ENCODE measurements around the gene EIPR1. TPM values are rescaled to one million over a fixed set of nuclear protein-coding genes. Genes with fewer than 3 reads are reported as not detected.
A peak's percentile ranks its signal among the peaks of the same experiment; 100 is the strongest.

The EIPR1 gene
- total RNA-seq, 1 donor from 2014 or later, result 52.9 TPM

DNA sequence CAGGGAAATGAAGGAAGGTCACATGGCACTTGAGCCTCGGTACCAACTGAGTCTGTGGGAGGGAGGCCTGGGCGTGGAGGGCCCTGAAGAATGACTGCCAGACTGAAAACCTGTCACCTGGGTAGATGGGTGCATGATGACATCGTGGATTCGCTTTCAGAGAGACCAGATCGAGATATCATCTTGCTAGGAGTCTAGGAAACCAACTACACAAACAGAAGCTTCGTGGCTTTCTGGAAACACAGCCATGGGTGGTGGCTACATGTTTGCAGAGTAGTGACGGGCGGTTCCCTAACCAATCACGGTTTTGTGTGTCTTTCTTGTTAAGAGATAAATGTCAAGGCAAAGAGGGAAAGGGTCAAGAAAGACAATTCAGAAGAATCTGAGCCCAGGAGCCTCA is 155.0 kb downstream of the EIPR1 start:
- DNase-seq (ENCODE audit: low read depth), result peak; percentile 35

DNA sequence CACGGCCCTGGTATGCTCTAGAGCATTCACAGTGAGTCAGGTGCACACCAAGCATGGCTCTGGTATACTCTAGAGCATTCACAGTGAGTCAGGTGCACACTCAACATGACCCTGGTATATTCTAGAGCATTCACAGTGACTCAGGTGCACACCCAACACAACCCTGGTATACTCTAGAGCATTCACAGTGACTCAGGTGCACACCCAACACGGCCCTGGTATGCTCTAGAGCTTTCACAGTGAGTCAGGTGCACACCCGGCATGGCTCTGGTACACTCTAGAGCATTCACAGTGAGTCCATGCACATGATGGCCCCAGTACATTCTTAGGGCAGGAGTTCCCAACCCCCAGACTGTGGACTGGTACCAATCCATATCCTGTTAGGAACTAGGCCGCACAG is 158.1 kb downstream of the EIPR1 start:
- no peak for DNase-seq (ENCODE audit: low read depth)

DNA sequence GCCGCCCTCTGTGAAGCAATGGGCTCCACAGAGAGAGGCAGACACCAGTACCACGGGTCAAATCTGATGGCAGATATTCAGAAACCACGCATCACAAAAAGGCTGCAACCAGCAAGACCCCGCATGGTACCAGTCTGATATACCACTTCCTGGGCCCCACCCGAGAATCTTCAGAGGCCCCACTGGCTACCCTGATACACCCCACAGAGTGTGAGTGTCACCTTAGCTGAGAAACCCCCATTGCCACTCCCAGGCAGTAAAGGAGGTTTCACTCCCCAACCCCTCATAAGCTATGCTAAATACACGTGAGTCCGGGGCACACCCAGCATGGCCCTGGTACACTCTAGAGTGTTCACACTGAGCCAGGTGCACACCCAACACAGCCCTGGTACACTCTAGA is 160.0 kb downstream of the EIPR1 start:
- DNase-seq (ENCODE audit: low read depth), result no peak

DNA sequence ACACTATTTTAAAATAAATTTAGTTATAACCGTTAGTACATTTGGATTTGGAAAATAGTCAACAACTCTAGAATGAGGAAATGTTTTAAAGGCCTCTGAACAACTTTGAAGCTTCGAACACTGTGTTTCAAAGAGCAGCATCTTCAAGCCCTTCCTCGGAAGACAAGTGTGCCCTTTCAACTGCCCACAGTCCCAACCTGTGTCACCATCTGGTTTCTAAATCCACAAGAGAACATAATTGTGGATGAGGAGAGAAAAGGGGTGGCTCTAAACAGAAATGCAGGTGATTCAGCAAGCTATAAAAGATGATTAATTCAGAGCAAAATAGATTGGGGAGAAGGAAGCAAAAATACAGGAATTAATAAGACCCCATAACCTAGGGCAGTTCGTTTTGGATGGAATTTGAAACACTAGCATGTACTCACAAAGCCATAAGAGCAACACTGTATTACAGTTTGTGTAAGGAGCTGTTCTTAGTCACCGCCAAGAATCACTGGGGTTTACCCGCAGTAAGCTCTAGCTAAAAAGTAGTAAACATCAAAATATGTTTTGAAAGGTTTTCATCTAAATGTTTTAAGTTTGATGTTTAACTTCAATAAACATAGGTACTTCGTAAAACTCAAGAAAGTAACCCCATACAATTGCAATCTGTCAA is 160.7 kb downstream of the EIPR1 start:
- no peak for DNase-seq (ENCODE audit: low read depth)

DNA sequence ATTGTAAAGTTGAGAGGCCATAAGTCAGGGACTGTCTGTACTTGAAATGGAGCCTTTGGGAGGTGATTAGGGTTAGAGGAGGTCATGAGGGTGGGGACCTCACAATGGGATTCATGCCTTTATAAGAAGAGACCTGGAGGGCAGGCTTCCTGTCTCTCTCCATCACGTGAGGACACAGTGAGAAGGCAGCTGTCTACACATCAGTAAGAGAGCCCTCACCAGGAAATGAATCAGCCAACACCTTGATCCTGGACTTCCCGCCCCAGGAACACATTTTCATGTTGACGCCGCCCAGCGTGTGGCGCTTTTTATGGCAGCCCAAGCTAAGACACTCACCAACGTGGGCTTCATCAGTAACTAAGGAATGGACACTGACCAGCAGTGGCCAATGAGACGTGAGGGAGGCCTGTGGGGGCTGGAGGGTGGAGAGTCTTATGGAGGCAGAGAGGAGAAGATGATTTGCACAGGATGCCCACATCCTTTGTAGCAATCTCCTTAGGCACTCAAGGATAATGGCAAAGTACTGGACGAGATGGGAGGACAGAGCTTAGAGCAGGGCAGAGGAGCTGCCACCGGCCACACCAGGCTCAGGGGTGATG is 162.7 kb downstream of the EIPR1 start:
- DNase-seq (ENCODE audit: low read depth), result no peak

DNA sequence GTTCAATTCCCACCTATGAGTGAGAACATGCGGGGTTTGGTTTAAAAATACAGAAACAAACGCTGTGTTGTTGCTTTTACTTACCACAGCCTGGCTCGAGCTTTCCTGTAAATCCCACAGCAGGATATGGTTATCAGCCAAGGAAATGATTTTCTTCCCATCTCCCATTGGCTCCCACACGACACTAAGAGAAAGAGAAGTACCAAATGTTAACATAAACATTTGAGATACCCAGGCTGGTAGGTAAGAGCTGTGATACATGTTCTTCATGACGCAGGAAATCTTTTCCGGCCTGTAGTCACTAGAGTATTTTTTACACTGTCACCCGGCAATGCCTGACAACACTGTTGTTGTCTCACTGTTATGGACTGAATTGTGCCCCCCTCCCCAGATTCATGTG is 163.6 kb downstream of the EIPR1 start:
- DNase-seq (ENCODE audit: low read depth), result no peak

DNA sequence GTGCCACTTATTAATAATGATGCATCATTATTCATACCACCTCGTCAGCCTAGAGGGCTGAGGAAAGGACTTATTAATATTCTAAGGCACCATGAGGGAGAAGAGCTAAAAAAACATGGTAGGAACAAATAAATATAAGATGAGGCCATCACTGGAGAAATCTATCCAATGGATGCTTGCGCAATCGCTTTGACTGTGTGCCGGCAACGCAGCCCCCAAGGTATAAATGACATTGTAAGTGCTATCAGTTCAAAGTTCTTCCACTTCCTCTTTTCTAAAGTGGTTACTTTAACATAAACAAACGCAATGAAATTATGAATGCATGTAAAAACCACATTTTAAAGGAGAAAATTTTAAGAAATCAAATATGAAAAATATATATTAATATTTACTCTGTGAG is 164.6 kb downstream of the EIPR1 start:
- no peak for DNase-seq (ENCODE audit: low read depth)

DNA sequence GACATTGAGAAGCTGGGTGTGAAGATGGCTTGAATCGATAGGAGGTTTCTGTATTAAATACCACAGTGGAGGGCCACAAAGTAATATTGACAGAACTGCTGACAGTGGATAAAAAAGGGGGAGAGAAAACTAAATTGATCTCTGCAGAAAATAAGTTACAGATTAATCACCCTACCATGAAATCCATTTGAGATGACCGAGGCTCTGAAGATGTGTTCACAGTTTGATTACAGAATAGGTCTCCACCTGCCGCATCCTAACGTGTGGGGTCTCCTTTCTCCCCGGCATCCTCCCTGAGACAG is 165.6 kb downstream of the EIPR1 start:
- no peak for DNase-seq (ENCODE audit: low read depth)

DNA sequence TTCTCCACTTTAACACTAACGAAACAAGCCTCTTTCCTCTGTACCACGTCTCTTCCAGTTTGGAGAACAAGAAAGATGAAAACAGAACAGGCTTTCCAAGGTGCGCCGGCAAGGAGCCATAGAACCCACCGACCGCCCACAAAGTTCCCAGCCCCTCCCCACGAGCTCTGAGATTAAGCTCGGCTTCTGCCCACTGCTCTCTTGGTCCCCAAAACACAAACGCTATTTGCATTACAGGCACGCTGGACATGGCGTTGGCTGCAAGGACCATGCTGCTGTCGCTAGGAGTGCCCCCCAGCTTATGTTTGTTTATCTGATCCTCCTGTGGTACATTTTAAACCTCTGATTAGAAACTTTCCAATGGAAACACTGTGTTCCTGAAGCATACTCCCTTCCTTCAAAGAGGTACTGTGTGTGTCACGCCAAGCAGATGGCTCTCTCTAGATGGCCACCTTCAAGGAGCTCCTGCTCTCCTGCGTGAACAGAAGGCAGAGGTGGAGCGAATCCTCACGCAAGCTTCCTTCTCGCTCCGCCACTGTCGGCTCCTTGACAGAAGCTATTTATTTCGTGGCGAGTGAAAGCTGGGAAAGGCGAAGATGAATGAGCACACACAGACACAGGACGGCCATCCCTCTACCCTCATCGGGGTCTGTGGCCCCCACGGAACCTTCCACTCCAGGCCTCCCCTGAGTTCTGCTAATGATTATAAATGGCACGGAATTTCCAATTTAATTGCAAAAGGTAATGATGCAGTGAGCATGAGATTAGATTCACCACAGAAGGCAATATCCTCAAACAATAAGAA is 166.2 kb downstream of the EIPR1 start:
- no peak for DNase-seq (ENCODE audit: low read depth)

DNA sequence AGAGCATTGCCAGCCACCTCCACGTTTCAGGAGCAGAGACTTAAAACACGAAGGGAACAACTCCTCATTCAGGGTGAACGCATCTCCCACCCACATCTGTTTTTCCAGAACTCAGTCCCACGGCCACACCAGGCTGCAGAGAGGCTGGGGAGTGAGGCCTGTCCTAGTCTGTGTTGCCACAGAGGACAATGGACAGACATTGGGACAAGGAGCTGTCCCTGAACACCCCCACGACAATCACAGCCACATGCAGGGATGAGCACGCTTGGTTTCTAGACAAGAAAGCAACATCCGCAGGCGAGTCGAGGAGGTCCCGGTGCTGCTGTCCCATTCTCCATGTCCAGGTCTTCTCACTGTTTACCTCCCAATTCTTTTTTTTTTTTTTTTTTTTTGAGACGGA is 167.4 kb downstream of the EIPR1 start:
- no peak for DNase-seq (ENCODE audit: low read depth)

DNA sequence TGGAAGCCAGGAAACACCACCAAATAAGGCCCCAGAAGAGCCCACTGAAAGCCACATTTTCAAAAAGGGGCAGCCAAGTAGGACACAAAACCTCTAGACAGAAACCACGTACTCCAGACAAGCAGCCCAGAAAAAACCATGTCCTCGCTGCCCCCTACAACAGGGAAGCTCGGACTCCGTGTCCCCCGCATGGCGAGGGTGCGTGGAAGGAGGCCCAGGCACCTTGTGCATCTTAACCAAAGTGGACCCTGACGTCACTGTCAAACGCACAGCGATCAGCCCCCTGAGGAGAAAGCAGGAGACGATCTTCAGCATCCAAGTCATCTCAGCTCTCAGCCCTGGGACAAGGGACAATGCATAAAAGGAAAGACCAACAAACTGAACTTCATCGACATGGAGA is 168.4 kb downstream of the EIPR1 start:
- DNase-seq (ENCODE audit: low read depth), result no peak

DNA sequence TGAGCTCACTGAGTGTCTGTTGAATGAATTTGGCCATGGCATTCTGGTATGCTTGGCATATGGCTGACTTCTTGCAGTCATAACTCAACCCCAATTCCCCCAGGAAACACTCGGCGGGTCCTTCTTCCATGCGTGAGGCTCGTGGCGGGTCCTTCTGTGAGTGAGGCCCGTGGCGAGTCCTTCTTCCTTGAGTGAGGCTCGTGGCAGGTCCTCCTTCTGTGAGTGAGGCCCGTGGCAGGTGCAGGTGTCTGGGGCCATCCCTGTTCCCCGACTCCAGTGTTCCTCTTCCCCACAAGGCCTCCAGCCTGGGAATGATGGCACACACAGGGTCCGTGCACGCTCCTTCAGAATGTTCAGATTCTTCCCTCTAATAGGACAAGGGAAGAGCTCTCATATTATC is 169.0 kb downstream of the EIPR1 start:
- DNase-seq (ENCODE audit: low read depth), result no peak

DNA sequence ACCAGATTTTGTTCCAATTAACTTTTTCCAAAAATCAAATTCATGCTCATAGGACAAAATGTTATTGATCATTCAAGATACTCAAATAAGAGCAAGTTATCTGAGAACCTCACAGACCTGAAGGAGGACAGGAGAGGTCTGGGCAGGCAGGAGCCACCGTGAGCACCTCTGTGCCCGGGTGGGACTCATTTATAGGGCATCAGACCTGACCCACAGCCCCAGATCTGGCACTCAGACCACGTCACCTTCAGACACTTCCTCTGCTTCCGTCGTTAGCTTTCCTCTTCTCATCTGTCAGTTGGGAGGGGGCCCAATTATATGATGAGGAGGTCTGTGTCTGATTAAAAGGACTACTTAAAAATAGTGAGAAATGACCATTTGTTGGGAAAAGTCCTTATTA is 169.4 kb downstream of the EIPR1 start:
- DNase-seq (ENCODE audit: low read depth), result no peak

DNA sequence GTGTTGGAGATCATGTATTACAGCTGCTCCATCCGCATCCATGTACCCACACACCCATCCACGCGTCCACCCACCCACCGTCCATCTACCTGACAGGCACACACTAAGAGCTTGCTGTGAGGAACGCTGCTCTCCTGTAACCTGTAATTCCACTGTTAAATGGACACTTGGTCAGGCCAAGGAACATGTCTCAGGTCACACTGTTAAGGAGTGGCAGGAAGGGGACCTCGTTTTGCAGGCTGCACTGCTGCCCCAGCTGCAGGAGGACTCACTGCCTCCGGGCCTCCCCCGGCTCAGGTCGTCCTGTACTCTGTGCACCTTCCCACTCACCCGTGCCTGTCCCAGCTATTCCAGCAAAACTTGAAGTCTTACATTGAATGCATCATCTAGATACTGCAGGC is 170.5 kb downstream of the EIPR1 start:
- no peak for DNase-seq (ENCODE audit: low read depth)

DNA sequence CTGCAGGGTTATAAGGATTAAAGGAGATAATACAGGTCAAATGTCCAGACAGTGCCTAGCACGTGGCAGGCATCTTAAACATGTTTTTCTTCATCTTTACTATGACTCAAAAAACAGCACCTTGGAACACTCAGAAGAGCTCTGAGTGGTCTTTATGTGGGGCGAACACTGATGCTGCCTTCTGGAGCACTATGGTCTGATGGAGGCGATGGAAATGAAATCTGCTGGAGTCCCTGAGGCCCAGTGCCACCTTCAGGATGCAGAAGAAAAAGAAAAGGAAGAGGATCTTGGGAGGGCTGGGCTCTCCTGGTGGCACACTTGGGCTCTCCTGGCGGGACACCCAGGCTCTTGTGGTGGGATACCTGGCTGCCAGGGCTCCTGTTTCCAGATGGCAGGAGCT is 171.8 kb downstream of the EIPR1 start:
- DNase-seq (ENCODE audit: low read depth), result no peak

DNA sequence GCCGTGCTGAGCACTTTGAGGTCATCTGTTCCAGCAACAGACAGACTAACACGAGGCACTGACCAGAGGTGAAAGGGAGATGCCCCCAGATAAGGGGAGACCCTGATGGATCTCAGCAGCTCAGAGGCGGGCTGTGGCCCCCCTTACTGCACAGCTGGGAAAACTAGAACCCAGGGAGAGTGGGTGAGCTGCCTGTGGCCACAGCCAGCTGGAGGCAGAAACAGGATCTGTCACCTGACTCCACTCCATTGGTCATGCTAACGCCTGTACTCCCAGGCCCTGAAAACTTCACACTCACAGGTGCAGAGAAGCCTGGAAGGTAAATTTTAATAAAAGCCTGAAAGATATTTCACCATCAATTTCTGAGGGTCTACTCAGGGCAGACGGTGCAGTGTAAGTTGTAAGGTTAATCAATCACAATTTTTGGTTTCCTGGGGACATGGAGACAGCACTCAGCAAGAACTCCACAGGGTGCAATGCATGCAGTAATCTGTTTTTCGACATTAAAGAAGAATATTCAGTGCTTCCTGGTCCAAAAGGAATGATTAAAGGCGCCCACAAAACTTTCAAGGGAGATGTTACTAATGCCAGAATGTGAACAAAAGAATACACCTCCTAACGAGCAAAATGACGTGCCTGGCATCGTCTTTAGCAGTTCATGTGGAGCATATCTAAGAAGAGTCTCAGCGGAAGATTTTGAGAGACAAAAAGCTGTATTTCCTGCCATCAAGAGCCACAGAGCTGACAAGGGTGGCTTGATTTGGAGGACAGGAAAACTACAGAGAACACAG is 173.4 kb downstream of the EIPR1 start:
- DNase-seq (ENCODE audit: low read depth), result peak; percentile 34

DNA sequence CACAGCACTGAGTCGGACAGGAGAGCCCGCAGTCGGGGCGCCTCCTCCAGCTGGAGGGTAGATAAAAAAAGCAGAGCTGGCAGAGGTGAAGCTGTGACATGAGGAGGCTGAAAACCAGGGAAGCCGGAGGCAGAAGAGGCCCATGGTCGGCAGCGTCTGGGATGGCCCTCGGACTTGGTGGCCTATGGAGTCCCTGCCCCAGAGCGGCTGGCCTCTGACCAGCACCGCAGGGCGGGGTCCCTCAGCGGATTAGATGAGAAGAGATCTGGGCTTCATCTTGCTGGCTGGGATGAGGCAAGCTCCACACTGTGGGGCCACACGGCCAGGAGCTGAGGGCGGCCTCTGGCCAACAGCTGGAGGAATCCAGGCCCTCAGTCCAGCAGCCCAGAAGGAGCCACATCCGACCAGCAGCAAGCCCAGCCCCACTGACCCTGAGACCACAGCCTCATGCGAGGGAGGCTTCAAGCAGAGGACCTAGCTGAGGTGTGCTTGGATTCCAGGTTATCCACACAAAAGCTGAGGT is 174.1 kb downstream of the EIPR1 start:
- no peak for DNase-seq (ENCODE audit: low read depth)

DNA sequence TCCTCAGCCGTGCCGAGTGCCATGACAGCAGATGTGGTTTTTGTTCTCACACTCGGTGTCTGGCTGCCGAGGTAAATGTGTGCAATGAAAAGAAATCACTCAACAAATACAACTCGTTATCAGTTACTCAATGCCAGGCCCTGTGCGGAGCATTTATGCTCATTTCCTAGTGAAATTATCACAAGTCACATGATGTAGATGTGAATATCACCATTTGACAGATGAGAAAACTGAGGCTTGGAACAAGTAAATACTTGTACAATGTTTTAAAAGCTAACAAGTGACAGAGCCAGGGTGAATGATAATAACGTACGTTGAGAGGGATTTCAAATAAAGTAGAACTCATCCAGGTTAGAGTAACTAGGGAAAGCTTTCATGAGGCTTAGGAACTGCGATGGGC is 174.7 kb downstream of the EIPR1 start:
- no peak for DNase-seq (ENCODE audit: low read depth)

DNA sequence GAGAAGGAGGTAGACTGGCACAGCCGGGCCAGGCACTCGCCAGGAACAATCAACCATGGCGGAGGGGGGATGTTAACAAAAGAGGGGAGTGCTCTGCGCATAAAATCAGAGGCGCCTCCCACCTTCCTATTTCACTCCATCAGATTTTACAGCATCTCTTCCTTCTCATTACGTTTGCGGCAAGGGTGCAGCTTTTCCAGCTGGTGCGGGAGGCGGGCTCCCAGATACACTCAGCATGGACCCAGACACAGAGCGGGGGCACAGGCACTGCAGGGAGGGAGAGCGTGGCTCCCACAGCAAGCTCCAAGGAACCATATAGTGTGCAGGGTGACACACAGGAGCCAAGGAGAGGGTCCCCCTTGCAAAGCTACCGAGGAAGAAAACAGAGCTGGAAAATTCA is 176.3 kb downstream of the EIPR1 start:
- no peak for DNase-seq (ENCODE audit: low read depth)

DNA sequence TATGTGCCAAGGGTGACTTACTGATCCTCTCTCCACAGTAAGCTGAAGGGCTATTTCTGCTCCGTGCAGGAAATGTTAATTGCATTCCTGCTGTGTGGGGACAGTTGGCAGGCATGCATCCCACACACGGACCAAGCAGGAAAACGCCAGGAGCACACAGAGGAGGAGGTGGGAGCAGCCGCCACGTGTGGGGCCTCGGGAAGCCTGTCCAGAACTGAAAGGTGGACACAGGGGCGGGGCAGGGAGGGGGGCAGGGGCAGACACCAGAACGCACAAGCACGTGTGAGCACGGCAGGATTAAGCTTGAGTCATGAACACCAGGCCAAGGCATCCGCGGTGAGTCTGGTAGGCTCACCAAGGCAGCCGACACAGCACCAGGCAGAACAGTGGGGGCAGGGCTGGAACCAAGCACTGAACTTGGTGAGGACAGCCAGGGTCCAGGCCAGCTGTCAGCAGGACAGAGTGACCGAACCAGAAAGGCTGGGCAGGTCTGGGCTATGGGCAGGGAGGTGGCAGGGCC is 177.1 kb downstream of the EIPR1 start:
- peak; percentile 37 for DNase-seq (ENCODE audit: low read depth)

DNA sequence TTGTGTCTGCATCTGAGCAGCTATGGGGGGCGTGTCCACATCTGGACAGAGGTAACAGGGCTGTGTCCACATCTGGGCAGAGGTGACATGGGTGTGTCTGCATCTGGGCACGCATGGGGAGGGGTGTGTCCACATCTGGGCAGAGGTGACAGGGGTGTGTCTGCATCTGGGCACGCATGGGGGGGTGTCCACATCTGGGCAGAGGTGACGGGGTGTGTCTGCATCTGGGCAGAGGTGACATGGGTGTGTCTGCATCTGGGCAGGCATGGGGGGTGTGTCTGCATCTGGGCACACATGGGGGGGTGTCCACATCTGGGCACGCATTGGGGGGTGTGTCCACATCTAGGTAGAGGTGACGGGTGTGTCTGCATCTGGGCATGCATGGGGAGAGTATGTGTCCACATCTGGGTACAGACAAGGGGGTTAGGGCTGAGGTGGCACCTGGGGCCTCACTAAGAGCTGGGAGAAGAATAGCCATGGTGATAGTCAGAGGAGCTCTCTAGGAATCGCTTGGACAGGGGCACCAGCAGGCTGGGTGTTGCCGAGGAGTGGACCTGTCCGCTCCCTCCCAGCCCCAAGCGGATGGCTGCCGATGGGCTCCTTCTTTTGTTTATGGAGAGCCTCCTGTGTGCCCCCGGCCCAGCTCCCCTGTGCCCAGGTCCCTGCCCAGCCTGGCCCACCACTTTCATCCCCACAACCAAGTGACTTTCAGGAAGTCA is 177.8 kb downstream of the EIPR1 start:
- no peak for DNase-seq (ENCODE audit: low read depth)

All from myocyte (in vitro differentiated cells).